ENCODE measurements around the gene OR5H2.
"Not testable (repeated sequence)": the region's sequence is repeated elsewhere in the genome, so short reads cannot be mapped to it uniquely, and the experiment has no call there.

Gene OR5H2

GRCh38 chr3:98282205-98282604, at the start of gene OR5H2:
Gene OR5H2 (plus strand): TSS chr3:98282505. CDS start chr3:98282903, 398 bp downstream.
- DNase-seq (ENCODE audit: low read depth), result no peak

- no peak for DNase-seq (ENCODE audit: low read depth)
These were observed 48.8 kb upstream of the OR5H2 start for GRCh38 chr3:98233468-98233867.

- no peak for DNase-seq (ENCODE audit: low read depth)
These were observed 42.2 kb upstream of the OR5H2 start for GRCh38 chr3:98240131-98240530.

DNA sequence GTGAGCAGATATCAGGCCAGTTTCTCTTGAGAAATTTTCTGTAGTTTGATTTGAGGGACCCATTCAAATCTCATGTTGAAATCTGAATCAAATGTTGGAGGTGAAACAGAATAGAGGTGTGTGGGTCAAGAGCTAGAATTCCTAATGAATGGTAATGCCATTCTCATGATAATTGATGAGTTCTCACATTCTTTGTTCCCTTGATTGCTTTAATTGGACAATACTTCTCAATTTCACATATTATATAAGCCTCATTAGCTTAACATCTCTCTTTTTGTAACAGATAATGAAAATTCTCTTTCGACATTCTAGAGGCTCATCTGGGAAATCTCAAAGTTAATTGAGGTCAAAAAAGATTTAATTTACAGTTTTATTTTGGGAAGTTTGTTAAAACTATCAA, 40.1 kb upstream of the OR5H2 start:
- no peak for DNase-seq (ENCODE audit: low read depth)

- no peak for DNase-seq (ENCODE audit: low read depth)
These were observed 38.5 kb upstream of the OR5H2 start for GRCh38 chr3:98243843-98244242.

DNA sequence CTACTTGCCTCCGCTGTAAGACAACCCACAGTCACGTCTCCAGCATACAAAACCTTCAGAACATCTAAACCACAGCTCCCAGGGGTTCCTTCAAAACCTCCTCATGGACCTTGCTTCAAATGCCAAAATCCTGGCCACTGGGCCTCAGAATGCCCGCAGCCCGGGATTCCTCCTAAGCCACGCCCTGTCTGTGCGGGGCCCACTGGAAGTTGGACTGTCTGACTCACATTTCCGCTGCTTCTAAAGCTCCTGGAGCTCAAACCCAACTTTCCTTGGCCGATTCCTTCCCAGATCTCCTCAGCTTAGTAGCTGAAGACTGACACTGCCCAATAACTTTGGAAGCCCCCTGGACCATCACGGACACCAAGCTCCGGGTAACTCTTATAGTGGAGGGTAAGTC, 36.2 kb upstream of the OR5H2 start:
- DNase-seq (ENCODE audit: low read depth), result no peak

- not testable (repeated sequence) for DNase-seq (ENCODE audit: low read depth)
These were observed 26.3 kb upstream of the OR5H2 start for GRCh38 chr3:98256026-98256425.

DNA sequence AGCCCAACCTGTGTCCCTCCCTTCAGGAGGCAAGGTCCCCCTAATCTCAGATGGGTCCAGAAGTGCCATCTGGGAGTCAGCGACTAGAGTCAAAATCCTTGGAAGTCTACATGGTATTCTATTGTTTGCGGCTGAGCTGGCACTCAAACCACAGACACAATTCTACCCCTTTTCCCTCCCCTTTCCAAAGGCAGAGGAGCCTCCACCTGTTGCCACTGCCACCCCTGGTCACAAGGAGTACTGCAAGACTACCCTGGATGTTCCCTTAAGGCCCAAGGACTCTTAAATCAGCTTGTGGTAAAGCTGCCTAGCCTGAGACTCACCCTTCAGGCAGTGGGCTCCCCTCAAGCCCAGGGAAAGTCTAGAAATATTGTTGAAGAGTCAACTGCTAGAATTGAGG, 22.6 kb upstream of the OR5H2 start:
- DNase-seq (ENCODE audit: low read depth), result no peak

- DNase-seq (ENCODE audit: low read depth), result no peak
These were observed 20.3 kb upstream of the OR5H2 start for GRCh38 chr3:98262046-98262445.

- no peak for DNase-seq (ENCODE audit: low read depth)
These were observed 18.4 kb upstream of the OR5H2 start, which contains the start of gene OR5H6 for GRCh38 chr3:98263944-98264343. Gene OR5H6 (plus strand): TSS chr3:98264244. CDS start chr3:98264333, 89 bp downstream.

GRCh38 chr3:98269846-98270245, 12.5 kb upstream of the OR5H2 start:
- DNase-seq (ENCODE audit: low read depth), result no peak

DNA sequence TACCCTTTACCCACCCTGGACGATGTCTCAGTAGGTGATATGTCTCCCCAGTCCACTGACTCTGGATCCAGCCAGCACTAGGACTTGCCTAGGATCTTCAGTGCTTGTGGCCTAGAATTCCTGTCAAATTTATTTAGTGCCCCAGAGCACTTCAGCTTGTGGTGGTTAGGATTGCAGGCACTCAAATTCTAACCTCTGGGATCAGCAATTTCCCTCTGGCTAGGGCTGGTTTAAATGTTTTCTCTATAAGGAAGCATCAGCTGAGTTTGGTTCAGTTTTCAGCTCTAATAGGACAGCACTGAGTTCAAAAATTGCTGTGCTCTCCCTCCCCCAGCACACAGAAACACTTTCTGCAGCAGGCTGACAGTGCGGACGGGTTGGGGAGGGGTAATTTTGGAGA, 10.2 kb upstream of the OR5H2 start:
- DNase-seq (ENCODE audit: low read depth), result no peak

GRCh38 chr3:98274914-98275313, 7.4 kb upstream of the OR5H2 start:
- no peak for DNase-seq (ENCODE audit: low read depth)

DNA sequence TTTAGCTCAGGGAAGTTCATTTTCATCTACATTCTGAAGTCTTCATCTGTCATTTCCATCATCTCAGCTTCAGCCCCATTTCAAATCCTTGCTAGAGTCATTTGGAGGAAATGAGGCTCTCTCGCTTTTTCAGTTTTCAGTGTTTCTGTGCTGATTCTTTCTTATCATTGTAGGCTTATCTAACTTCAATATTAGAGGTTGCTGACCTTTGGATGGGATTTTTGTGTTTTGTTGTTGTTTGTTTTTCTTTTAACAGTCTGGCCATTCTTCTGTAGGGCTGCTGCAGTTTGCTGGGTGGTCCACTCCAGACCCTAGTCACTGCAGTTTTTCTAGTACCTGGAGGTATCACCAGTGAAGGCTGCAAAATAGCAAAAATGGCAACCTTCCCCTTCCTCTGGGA, 8.6 kb downstream of the OR5H2 start:
- DNase-seq (ENCODE audit: low read depth), result no peak

GRCh38 chr3:98291332-98291957, 9.1 kb downstream of the OR5H2 start:
- no peak for DNase-seq (ENCODE audit: low read depth)

DNA sequence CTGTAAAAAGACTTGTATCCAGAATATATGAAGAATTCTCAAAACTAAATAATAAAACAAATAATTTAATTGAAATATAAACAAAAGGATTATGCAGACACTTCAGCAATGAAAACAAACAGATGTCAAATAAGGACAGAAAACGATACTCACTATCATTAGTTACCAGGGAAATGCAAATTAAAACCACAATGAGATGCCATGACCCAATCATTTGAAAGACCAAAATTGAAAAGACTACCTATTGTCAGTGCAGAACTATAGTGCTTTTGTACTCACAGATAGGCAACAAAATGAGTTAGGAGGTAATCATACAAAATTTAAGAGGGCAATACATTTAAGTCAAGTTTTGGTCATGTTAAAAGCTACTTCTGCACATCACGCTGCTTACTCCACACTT, 39.8 kb downstream of the OR5H2 start:
- DNase-seq (ENCODE audit: low read depth), result no peak

- no peak for DNase-seq (ENCODE audit: low read depth)
These were observed 40.4 kb downstream of the OR5H2 start for GRCh38 chr3:98322686-98323085.

DNA sequence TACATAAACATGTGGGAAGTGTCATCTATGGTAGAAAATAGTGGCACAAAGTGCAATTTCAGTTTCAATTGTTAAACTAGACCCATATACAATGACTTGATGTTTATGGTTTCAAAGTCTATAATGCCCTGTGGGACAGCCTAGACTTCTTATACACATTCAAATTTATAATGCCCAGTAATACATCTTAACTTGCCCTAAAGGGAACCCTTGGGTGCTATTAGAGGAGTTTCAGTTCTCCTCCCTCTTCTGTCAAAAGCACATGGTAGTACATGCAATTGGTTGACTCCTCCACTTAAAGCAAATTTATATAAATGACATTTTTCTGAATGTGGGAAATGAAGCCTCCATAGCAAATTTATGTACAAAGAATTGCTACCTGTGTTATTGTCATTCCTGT, 41.1 kb downstream of the OR5H2 start:
- DNase-seq (ENCODE audit: low read depth), result no peak

- DNase-seq (ENCODE audit: low read depth), result no peak
These were observed 42.8 kb downstream of the OR5H2 start for GRCh38 chr3:98325055-98325454.

- DNase-seq (ENCODE audit: low read depth), result no peak
These were observed 44.0 kb downstream of the OR5H2 start for GRCh38 chr3:98326105-98326893.

DNA sequence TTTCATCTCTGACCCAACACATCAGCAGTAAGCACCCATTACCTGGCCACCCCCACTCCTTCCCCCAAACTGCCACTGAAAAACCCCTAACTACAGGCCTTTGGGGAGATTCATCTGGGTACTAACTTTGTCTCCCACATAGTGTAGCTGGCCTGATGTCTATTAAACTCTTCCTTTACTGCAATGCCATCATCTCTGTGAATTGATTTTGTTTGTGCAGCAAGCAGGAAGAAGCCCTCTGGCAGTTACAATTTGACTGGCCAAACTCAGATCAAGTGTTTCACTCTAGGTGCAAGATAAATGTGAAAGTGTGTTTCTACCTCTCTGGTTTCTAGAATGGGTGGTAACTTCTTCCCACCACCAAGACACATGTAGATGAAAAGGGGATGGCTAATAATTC, 44.6 kb downstream of the OR5H2 start:
- no peak for DNase-seq (ENCODE audit: low read depth)

DNA sequence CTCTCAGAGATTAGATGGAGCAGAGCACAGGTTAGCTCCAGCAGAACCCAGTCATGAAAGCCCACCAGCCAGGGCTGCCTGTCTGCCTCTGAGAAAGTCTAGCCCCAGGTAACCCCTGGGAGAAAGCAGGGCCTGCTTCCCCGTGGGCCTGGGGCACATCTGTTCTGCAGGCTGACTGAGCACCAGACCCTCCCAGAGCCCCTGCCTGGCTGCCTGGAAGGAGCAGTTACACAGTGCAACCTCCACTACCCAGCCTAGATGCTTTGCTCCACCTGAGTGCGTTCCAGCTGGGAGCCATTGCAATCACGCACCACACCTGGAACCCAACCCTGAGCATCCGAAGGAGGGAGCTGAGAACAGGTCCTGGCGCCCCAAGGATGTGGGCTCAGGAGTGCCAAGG, 46.6 kb downstream of the OR5H2 start:
- no peak for DNase-seq (ENCODE audit: low read depth)

DNA sequence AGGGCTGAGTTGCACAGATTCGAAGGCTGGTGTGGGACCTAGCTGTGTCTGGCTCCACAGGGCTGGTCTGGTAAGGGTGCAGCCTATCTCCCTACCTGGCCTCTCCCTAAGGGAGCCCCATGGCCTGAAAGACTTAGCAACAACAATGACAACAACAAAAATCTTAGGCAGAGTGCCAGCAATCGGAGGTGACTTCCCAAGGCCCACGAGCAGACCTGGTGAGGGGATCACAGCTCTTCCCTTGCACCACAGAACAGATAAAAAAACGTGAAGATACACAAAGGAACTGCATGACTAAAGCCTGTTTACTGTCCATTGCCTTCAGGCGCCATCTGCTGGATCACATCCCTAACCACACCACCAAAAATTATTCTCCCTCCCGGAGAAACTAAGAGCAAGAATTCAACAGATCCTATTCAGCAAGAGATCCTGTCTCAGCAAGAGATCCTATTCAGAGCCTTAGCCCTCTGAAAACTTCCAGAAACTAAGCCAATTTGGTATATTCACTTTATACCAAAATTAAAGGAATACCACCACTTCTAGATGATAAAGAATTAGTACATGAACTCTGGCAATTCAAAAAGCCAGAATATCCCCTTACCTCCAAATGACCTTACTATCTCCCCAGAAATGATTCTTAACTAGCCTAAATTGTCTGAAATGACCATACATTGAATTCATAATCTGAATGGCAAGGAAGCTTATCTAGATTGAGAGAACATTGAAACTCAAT, 47.3 kb downstream of the OR5H2 start:
- DNase-seq (ENCODE audit: low read depth), result peak; percentile 16
